HFF-Myc (cell line): Measurements from ENCODE around the gene RBPMS2.

Experiments used
- DNase-seq: peaks from one replicate; pipeline ENCODE4 v3.0.0-alpha.2; 2011; ENCODE audit warnings: low read depth; ENCODE audit errors: extremely low read depth
- H3K4me3 ChIP-seq: replicated peaks from 2 replicates; pipeline ENCODE4 v1.5.1; 2011; ENCODE audit warnings: low read depth, mild to moderate bottlenecking, control low read depth, low read length
- CTCF ChIP-seq: IDR thresholded peaks from 2 replicates; pipeline ENCODE4 v1.5.1; 2012; ENCODE audit warnings: mild to moderate bottlenecking, low read depth, low read length, control low read depth; ENCODE audit errors: missing control alignments

The RBPMS2 gene

DNA sequence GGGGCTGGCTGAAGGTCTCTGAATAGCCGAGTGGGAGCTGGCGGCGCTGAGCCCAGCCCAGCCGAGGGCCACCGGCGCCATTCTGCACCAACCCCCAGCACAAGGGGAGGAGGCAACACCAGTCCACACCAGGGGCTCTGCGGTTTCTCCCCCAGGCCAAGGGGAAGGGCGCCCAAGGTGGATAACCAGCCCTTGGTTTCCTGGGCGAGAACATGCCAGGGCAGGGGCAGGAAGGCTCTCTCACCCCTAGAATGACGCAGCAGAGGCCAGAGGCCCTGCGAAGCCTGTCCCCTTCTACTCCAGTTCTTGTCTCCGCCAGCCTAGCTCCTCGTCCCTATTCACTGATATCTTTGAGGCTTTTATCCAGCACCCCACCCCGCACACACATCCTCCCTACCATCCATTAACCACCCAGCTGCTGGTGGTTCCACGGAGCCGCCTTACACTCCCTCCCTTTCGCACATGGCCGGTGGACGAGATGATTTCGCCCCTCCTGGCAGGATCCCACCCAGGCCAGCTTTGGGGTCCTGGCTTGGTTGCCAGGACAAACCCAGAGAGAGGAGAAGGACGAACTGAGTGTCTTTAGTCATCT, 1.3 kb downstream of the RBPMS2 start:
- no peak for DNase-seq
- TF ChIP-seq CTCF = no peak
- no peak overlapping the region for H3K4me3 ChIP-seq

GRCh38 chr15:64773606-64774005, 1.8 kb downstream of the RBPMS2 start:
- no peak overlapping the region for H3K4me3 ChIP-seq
- no peak for TF ChIP-seq CTCF
- no peak for DNase-seq

DNA sequence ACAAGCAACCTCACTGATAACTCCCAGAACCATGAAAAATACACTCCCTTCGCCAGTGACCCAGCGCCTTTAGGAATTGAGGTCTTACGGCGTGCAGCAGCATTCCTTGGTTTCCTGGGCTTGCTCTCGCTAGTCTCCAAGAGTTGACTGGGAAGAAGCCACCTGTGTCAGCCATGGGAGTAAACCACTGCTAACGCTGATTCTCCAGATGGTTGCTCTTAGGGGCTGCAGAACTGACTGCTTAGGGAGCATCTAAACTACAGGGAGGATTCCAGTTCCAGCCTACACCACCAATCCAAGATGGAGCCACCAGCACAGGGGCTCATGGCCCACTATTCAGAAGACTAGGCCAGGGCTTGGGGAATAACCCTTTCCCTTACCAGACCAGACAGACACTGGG, 2.4 kb downstream of the RBPMS2 start:
- no peak for DNase-seq
- TF ChIP-seq CTCF = no peak
- no peak overlapping the region for H3K4me3 ChIP-seq

DNA sequence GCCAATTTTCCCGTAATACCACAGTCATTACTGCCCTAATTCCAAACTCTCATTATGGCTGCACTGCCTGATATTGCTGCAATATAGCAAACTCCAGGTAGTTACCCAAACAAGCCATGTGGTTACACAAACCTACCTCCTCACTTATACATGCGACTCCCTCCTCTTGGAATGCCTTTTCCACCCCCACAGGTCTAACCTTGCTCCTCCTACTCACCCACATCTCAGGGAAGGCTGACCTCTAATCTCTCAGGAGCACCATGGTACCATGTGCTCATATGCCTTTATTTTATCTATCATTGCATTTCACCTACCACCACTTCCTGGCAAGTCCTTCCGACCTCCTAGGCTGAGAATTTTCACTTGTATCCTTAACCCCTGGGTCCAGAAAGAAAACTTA, 2.9 kb downstream of the RBPMS2 start:
- H3K4me3 ChIP-seq = no peak overlapping the region
- no peak for TF ChIP-seq CTCF
- DNase-seq = no peak

DNA sequence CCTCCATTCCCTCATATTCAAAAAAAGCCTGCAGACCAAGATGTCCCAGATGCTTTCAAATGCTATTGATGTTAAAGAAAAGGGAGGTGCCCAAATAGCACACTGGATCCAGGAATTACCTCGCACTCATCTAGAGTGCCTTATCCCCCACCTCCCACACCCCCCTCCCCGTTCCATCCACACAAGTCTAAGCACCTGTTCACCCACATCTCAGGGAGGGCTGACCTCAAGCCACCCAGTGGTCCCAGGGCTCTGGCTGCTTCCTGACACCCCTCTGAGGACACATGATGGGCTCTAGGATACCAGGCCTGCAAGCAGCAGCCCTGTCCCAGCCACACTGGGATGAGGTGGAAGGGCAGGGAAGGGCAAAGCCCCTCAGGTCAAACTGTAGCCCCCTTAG, 4.8 kb downstream of the RBPMS2 start:
- TF ChIP-seq CTCF = no peak
- no peak for DNase-seq
- no peak overlapping the region for H3K4me3 ChIP-seq

GRCh38 chr15:64767203-64767602, 8.2 kb downstream of the RBPMS2 start:
- H3K4me3 ChIP-seq = no peak overlapping the region
- DNase-seq = no peak
- no peak for TF ChIP-seq CTCF

GRCh38 chr15:64766058-64766457, 9.3 kb downstream of the RBPMS2 start:
- H3K4me3 ChIP-seq = no peak overlapping the region
- no peak for TF ChIP-seq CTCF
- no peak for DNase-seq
